Mesenchymal stem cell (in vitro differentiated cells and primary cell): Measurements from ENCODE around the gene ZBTB7C.

Source experiments
- DNase-seq: peaks from one replicate; pipeline ENCODE4 v3.0.0-alpha.2; 2013
- H2AFZ ChIP-seq: one replicate; pipeline ENCODE4 v1.6.1; 2013; ENCODE audit warnings: low read depth, mild to moderate bottlenecking, control low read depth, inconsistent platforms, low read length, moderate library complexity
- H2AK5ac ChIP-seq: 2 replicates; pipeline ENCODE4 v1.6.1; 2013; ENCODE audit warnings: low read length, moderate library complexity, mild to moderate bottlenecking, inconsistent platforms; ENCODE audit not compliant: severe bottlenecking
- H2BK120ac ChIP-seq: one replicate; pipeline ENCODE4 v1.6.1; 2013; ENCODE audit warnings: low read depth, mild to moderate bottlenecking, inconsistent platforms, low read length, moderate library complexity
- H2BK12ac ChIP-seq, 2 experiments: one replicate each; pipeline ENCODE4 v1.6.1; 2013; ENCODE audit warnings: inconsistent platforms in 2 of 2, low read length in 2 of 2, mild to moderate bottlenecking in 2 of 2, moderate library complexity in 2 of 2, control low read depth in 1 of 2
- H2BK15ac ChIP-seq: one replicate; pipeline ENCODE4 v1.6.1; 2013; ENCODE audit warnings: mild to moderate bottlenecking, low read depth, inconsistent platforms; ENCODE audit not compliant: poor library complexity, severe bottlenecking
- H2BK5ac ChIP-seq: 2 replicates; pipeline ENCODE4 v1.6.1; 2013; ENCODE audit warnings: low read depth, mild to moderate bottlenecking, low read length, control low read depth, inconsistent platforms; ENCODE audit not compliant: poor library complexity, severe bottlenecking
- H3K14ac ChIP-seq, 2 experiments: one replicate each; pipeline ENCODE4 v1.6.1; 2013; ENCODE audit warnings: inconsistent platforms in 2 of 2, low read length in 2 of 2, control low read depth in 1 of 2, mild to moderate bottlenecking in 1 of 2, moderate library complexity in 1 of 2
- H3K18ac ChIP-seq, 2 experiments: one replicate each; pipeline ENCODE4 v1.6.1; 2013; ENCODE audit warnings: inconsistent platforms in 2 of 2, low read length in 2 of 2, control low read depth in 1 of 2, low read depth in 1 of 2, mild to moderate bottlenecking in 1 of 2
- H3K23ac ChIP-seq, 2 experiments: one replicate each; pipeline ENCODE4 v1.6.1; 2013; ENCODE audit warnings: inconsistent platforms in 2 of 2, low read length in 2 of 2, mild to moderate bottlenecking in 2 of 2, moderate library complexity in 2 of 2, control low read depth in 1 of 2
- H3K27ac ChIP-seq: 2 replicates; pipeline ENCODE4 v1.5.1; 2013; ENCODE audit warnings: mild to moderate bottlenecking, moderate library complexity, low read length, control low read depth, inconsistent platforms; ENCODE audit not compliant: poor library complexity, severe bottlenecking
- H3K27me3 ChIP-seq, 2 experiments: 2 replicates each; pipeline versions ENCODE4 v1.6.1 to v1.7.0; 2013; ENCODE audit warnings: low read length in 2 of 2, mild to moderate bottlenecking in 2 of 2, moderate library complexity in 2 of 2, control low read depth in 1 of 2, inconsistent platforms in 1 of 2; ENCODE audit not compliant: control insufficient read depth in 1 of 2, insufficient read depth in 1 of 2
- H3K36me3 ChIP-seq, 2 experiments: 2 replicates each; pipeline versions ENCODE4 v1.6.1 to v1.7.0; 2013; ENCODE audit warnings: low read length in 2 of 2, control low read depth in 1 of 2, inconsistent platforms in 1 of 2, low read depth in 1 of 2, mild to moderate bottlenecking in 1 of 2; ENCODE audit not compliant: insufficient read depth in 2 of 2, control insufficient read depth in 1 of 2
- H3K4ac ChIP-seq, 2 experiments: one replicate each; pipeline ENCODE4 v1.6.1; 2013; ENCODE audit warnings: inconsistent platforms in 2 of 2, low read length in 2 of 2, mild to moderate bottlenecking in 2 of 2, moderate library complexity in 2 of 2, control low read depth in 1 of 2, low read depth in 1 of 2
- H3K4me1 ChIP-seq: 2 replicates; pipeline ENCODE4 v1.6.1; 2013; ENCODE audit warnings: low read depth, low read length, control low read depth; ENCODE audit not compliant: control insufficient read depth, insufficient read depth
- H3K4me2 ChIP-seq: 2 replicates; pipeline ENCODE4 v1.6.1; 2013; ENCODE audit warnings: low read length, mild to moderate bottlenecking, inconsistent platforms; ENCODE audit not compliant: poor library complexity, severe bottlenecking
- H3K4me3 ChIP-seq, 2 experiments: 2 replicates each; pipeline versions ENCODE4 v1.5.1 to v1.7.0; 2013; ENCODE audit warnings: low read length in 2 of 2, mild to moderate bottlenecking in 2 of 2, control low read depth in 1 of 2, low read depth in 1 of 2; ENCODE audit not compliant: insufficient read depth in 1 of 2
- H3K79me1 ChIP-seq: replicated peaks from 2 replicates; pipeline ENCODE4 v1.6.1; 2013; ENCODE audit warnings: mild to moderate bottlenecking, control low read depth, low read length, inconsistent platforms; ENCODE audit not compliant: poor library complexity, severe bottlenecking
- H3K9ac ChIP-seq: 2 replicates; pipeline ENCODE4 v1.7.0; 2013; ENCODE audit warnings: mild to moderate bottlenecking, low read length, moderate library complexity
- H3K9me3 ChIP-seq: 2 replicates; pipeline ENCODE4 v1.7.0; 2013; ENCODE audit warnings: mild to moderate bottlenecking, low read length; ENCODE audit not compliant: control insufficient read depth
- H4K8ac ChIP-seq: one replicate; pipeline ENCODE4 v1.6.1; 2013; ENCODE audit warnings: inconsistent platforms, mild to moderate bottlenecking, low read length, moderate library complexity
- H4K91ac ChIP-seq: one replicate; pipeline ENCODE4 v1.6.1; 2013; ENCODE audit warnings: mild to moderate bottlenecking, low read length, inconsistent platforms
- WGBS: methylation state at CpG from one replicate; pipeline ENCODE4 v1.1.7; 2013; ENCODE audit warnings: mixed read lengths; 5-methylcytosine and 5-hydroxymethylcytosine counted together

Gene ZBTB7C

DNA sequence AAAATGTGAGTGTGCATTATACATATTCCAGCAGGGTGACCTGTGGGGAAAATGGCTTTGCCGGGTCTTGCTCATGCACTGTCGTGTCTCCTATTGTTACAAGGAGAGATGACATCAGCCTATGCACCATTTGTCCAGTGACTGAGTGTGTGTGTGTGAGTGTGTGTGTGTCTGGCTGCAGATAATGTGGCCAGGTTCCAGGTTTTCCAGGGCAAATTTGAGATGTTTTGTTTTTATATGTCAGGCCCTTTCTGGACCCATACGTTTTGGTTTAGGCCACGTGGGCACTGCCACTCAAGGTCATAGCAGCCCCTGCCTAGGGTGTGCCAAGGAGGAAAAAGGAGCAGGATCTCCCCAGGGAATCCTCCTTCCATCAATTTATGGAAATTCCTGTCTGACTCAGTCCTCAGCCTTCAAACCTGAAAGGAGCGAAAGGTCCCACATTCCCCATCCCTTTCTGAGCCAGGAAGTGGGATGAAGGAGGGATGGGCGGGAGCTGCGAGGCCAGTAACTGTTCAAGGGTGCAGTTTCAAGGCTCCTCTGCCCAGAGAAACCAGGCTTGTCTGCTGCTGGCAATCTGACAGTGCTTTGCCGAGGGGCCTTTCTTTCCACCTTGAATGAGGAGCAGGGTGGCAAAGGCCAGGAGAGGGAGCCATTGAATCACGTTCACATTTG, 385.7 kb downstream of the ZBTB7C start:
- peak overlapping the region; percentile 10 for H3K4me2 ChIP-seq
- H3K4ac ChIP-seq: no peak overlapping the region
- no peaks in the 10 kb centered on the region for H3K79me1 ChIP-seq
- H3K27me3 ChIP-seq: peaks cover 25 to 28% of the 10 kb centered on the region in 2 experiments
- H4K91ac ChIP-seq: no peak overlapping the region
- H2BK12ac ChIP-seq: no peak overlapping the region
- H3K23ac ChIP-seq: no peak overlapping the region
- H2AFZ ChIP-seq: no peak overlapping the region
- no peak overlapping the region for H2BK15ac ChIP-seq
- H4K8ac ChIP-seq: no peak overlapping the region
- no peak overlapping the region for H2BK120ac ChIP-seq
- H2AK5ac ChIP-seq: no peak overlapping the region
- H3K9me3 ChIP-seq: no peaks in the 10 kb centered on the region
- H3K4me1 ChIP-seq: peaks cover 11% of the 10 kb centered on the region
- 41% methylated on average over 9 of the region's 9 CpGs for WGBS
- H3K9ac ChIP-seq: peak overlapping the region; percentile 50
- no peak overlapping the region for H3K18ac ChIP-seq
- peak overlapping the region; percentile 24 for H3K27ac ChIP-seq
- no peak overlapping the region for H3K4me3 ChIP-seq
- no peak overlapping the region for H2BK5ac ChIP-seq
- H3K36me3 ChIP-seq: no peaks in the 10 kb centered on the region
- no peak overlapping the region for H3K14ac ChIP-seq
- DNase-seq: peak; percentile 4

DNA sequence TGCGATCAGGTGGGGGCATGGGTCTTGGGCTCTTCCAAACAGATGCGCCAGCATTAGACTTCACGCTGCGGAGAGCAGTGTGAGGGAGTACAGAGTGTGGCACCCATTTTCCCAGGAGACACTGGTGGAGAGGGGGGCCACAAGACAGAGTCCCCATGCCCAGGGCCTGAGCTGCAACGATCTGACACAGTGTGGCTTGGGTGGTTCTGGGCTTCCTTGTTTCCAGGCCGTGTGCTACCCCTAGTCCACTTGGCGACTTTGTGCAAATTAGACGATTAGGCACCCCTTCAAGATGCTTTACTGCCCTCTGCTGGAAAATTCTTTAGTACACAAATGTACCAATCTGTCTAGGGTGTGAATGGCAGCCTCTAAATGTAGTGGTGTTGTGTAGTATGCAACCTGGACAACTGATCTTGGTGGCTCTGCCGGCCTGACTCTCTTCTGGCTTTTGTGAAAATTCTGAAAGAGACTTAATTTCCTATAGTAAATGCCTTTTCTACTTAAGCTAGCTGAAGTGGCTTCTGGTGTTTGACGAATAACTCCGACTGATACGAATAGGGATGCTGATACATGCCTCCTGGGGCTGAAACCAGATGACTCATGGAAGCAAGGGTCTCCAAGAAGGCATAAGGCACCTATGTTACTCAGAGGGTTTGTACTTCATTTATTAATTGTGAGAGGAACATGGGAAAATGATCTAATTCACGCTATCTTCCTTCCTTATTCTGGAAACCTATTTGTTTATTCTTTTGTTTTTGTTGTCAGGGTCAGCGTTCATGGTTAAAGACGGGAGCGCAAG, 386.5 kb downstream of the ZBTB7C start:
- H3K18ac ChIP-seq: no peak overlapping the region
- no peaks in the 10 kb centered on the region for H3K9me3 ChIP-seq
- H3K79me1 ChIP-seq: no peaks in the 10 kb centered on the region
- no peak overlapping the region for H2BK120ac ChIP-seq
- H2AFZ ChIP-seq: no peak overlapping the region
- H3K27me3 ChIP-seq: peaks cover 23 to 28% of the 10 kb centered on the region in 2 experiments
- no peak overlapping the region for H2BK15ac ChIP-seq
- no peak overlapping the region for H3K14ac ChIP-seq
- H3K4me1 ChIP-seq: peaks cover 11% of the 10 kb centered on the region
- no peak overlapping the region for H3K4me3 ChIP-seq
- DNase-seq: peak; percentile 48
- no peak overlapping the region for H2BK5ac ChIP-seq
- no peak overlapping the region for H3K4ac ChIP-seq
- no peak overlapping the region for H3K27ac ChIP-seq
- H3K23ac ChIP-seq: no peak overlapping the region
- H3K36me3 ChIP-seq: no peaks in the 10 kb centered on the region
- H3K9ac ChIP-seq: peak overlapping the region; percentile 40
- WGBS: 76% methylated on average over 15 of the region's 16 CpGs
- no peak overlapping the region for H2AK5ac ChIP-seq
- no peak overlapping the region for H4K91ac ChIP-seq
- H2BK12ac ChIP-seq: no peak overlapping the region
- H3K4me2 ChIP-seq: no peak overlapping the region
- H4K8ac ChIP-seq: no peak overlapping the region

DNA sequence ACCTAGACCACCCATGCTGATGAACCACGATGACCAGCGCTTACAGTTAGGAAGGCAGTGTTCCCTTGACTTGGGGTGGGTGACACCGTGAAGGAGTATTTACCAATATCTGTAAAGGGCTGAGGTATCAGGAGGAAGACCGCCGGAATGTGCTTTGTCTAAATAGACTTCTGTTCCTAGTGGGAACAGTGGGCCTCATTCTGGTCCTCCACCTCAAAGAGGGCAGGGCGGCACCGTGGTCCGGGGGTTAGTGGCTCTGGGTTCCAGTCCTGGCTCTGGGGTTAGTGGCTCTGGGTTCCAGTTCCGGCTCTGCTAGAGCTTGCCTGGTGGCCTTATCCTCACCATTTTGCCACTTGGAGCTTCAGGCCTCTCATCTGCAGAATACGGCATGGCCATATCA, 387.2 kb downstream of the ZBTB7C start:
- no peak overlapping the region for H3K23ac ChIP-seq
- no peak overlapping the region for H3K4me2 ChIP-seq
- peaks cover 11% of the 10 kb centered on the region for H3K4me1 ChIP-seq
- H3K18ac ChIP-seq: no peak overlapping the region
- no peak overlapping the region for H2BK15ac ChIP-seq
- no peak overlapping the region for H2AK5ac ChIP-seq
- H3K4me3 ChIP-seq: no peak overlapping the region
- H4K8ac ChIP-seq: no peak overlapping the region
- H2BK5ac ChIP-seq: no peak overlapping the region
- no peak overlapping the region for H2AFZ ChIP-seq
- H3K27me3 ChIP-seq: peaks cover 24 to 28% of the 10 kb centered on the region in 2 experiments
- H2BK120ac ChIP-seq: no peak overlapping the region
- no peak overlapping the region for H3K27ac ChIP-seq
- 94% methylated on average over 10 of the region's 10 CpGs for WGBS
- H3K9ac ChIP-seq: no peak overlapping the region
- H3K4ac ChIP-seq: no peak overlapping the region
- no peak overlapping the region for H4K91ac ChIP-seq
- no peak overlapping the region for H2BK12ac ChIP-seq
- DNase-seq: no peak
- no peaks in the 10 kb centered on the region for H3K9me3 ChIP-seq
- no peak overlapping the region for H3K14ac ChIP-seq
- H3K79me1 ChIP-seq: no peaks in the 10 kb centered on the region
- H3K36me3 ChIP-seq: no peaks in the 10 kb centered on the region

DNA sequence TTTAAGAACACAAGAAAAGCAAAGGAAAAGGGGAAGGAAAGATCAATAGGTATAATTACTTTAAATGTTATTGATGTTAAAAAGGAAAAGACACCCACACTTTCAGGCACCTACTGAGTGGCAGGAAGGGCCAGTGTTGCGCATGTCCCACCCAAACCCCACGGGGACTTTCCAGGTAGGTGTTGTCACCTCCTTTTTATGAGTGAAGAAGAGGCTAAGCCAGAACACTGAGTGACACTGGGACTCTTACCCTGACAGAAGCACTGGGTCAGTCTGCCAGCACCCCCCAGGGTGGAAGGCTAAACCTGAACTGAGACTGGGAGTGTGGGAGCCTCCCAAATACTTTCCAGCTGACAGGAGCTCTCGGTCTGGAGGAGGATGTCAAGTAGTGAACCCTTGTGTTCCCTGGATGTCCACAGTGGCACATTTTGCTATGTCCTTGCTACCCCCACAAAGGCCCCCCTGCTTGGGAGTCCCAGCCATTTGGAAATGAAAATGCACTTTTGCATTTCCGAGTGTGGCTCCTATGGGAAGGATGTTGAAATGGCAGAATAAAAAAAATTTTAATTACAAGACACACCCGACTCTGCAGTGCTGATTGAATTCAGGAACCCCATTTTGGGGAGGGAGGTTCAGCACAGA, 387.8 kb downstream of the ZBTB7C start:
- Histone ChIP-seq H3K9me3 (no peaks in the 10 kb centered on the region), H2AFZ (no peak overlapping the region), H3K27me3 (peaks cover 28 to 29% of the 10 kb centered on the region in 2 experiments), H4K91ac (no peak overlapping the region), H3K27ac (no peak overlapping the region), H4K8ac (no peak overlapping the region), H3K79me1 (no peaks in the 10 kb centered on the region), H3K4ac (no peak overlapping the region), H2BK5ac (no peak overlapping the region), H3K23ac (no peak overlapping the region), H3K9ac (no peak overlapping the region), H3K4me2 (no peak overlapping the region), H3K4me1 (peaks cover 11% of the 10 kb centered on the region), H2BK15ac (no peak overlapping the region), H2AK5ac (no peak overlapping the region), H3K36me3 (no peaks in the 10 kb centered on the region), H3K18ac (no peak overlapping the region), H3K4me3 (no peak overlapping the region), H2BK120ac (no peak overlapping the region), H3K14ac (no peak overlapping the region), H2BK12ac (no peak overlapping the region)
- DNase-seq: no peak
- 79% methylated on average over 5 of the region's 5 CpGs for WGBS
